ENCODE results near the gene CCDC15. TPM values are rescaled to one million over a fixed set of nuclear protein-coding genes. Genes with fewer than 3 reads are reported as not detected.
"Not testable (repeated sequence)": the region's sequence is repeated elsewhere in the genome, so short reads cannot be mapped to it uniquely, and the experiment has no call there.

CCDC15 gene
- total and polyA plus RNA-seq, 4 experiments from 2014 or later, result 0.48 to 2.7 (median 2.1) TPM

DNA sequence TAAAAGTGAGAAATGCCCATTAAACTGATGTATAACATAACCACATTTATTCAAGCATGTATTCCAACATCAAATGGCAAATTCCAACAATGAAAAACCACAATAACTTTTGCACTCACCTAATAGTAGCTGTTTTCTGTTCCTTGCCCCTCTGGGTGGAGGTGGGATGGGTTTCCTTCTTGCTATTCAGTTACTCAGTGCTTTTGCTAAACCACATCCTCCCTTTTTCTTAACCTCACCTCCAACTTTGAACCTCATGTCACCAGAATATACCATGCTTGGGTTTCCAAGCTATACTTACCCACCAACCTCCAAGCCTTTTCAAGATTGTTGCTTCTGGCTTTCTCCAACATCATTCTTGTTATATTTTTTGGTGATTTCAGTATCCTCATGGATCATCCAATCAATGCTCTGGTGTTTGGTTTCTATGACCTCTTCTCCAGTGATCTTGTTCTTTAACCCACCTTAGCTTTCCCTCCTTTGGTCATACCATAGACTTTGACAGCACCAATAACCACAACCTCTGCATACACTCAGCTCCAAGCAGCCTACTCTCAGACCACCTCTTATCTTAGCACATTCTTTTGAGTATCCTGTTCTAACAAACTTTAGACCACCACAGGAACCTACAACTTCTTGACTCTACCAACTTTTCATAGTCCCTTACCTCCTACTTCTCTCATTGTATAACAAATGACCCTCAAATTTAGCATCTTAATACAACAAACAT is 3.2 kb upstream of the CCDC15 start:
- no peak overlapping the region for H3K4me3 ChIP-seq (ENCODE audit: low read length in 2 of 2)
- H3K36me3 ChIP-seq (ENCODE audit: insufficient read depth, low read length), result no peaks in the 10 kb centered on the region
- peak; percentile 45 to 53 (median 48) for DNase-seq
- Mint-ChIP-seq H3K27me3 (no peaks in the 10 kb centered on the region), H3K4me3 (no peak overlapping the region), H3K27ac (no peak overlapping the region), H3K4me1 (peaks cover 3 to 17% (median 12%) of the 10 kb centered on the region in 4 donors), H3K9me3 (peaks cover 0 to 11% (median 6%) of the 10 kb centered on the region in 8 donors), H3K36me3 (peaks cover 2 to 8% of the 10 kb centered on the region in 2 donors)
- CTCF ChIA-PET (ENCODE audit: partially characterized antibody), result interaction anchor here (0.8 to 4.1 kb wide), 6 partner anchors 9 to 191 kb away, joined by 3 to 24 read pairs (median 4); no protein-coding TSS in a partner anchor
- no peaks in the 10 kb centered on the region for H3K27me3 ChIP-seq (ENCODE audit: insufficient read depth, low read length)
- peaks cover 50% of the 10 kb centered on the region for H3K4me1 ChIP-seq (ENCODE audit: insufficient read depth, low read length)
- POLR2A ChIA-PET (ENCODE audit: partially characterized antibody), result interaction anchor here (0.5 to 2.3 kb wide), 11 partner anchors 8 to 660 kb away, joined by 3 to 16 read pairs (median 3); partner anchors contain the start of genes HEPACAM, HEPN1 and TMEM218
- intact Hi-C loops (cut with micrococcal nuclease), result loop anchor here (2.0 to 5.0 kb wide), 8 partner anchors 30 to 1262 kb away; partner anchors contain the start of genes DDX25, EI24, FAM118B and HYLS1
- H3K27ac ChIP-seq (ENCODE audit: low read depth, low read length), result no peak overlapping the region
- no peaks in the 10 kb centered on the region for H3K9me3 ChIP-seq (ENCODE audit: control insufficient read depth in 1 of 2, low read length in 2 of 2)

GRCh38 chr11:124951341-124951740 is 2.7 kb upstream of the CCDC15 start:
- no peaks in the 10 kb centered on the region for H3K9me3 ChIP-seq (ENCODE audit: control insufficient read depth in 1 of 2, low read length in 2 of 2)
- CTCF ChIA-PET (ENCODE audit: partially characterized antibody), result interaction anchor here (1.2 to 4.1 kb wide), 4 partner anchors 8 to 191 kb away, joined by 3 to 24 read pairs (median 7); no protein-coding TSS in a partner anchor
- H3K27me3 Mint-ChIP-seq, result no peaks in the 10 kb centered on the region
- no peaks in the 10 kb centered on the region for H3K36me3 ChIP-seq (ENCODE audit: insufficient read depth, low read length)
- DNase-seq, result no peak
- peaks cover 3 to 17% (median 12%) of the 10 kb centered on the region in 4 donors for H3K4me1 Mint-ChIP-seq
- no peak overlapping the region for H3K27ac ChIP-seq (ENCODE audit: low read depth, low read length)
- no peak overlapping the region for H3K27ac Mint-ChIP-seq
- intact Hi-C loops (cut with micrococcal nuclease), result loop anchor here (2.0 to 5.0 kb wide), 8 partner anchors 31 to 1261 kb away; partner anchors contain the start of genes DDX25, EI24, FAM118B and HYLS1
- no peak overlapping the region for H3K4me3 ChIP-seq (ENCODE audit: low read length in 2 of 2)
- H3K4me3 Mint-ChIP-seq, result no peak overlapping the region
- peaks cover 0 to 11% (median 6%) of the 10 kb centered on the region in 8 donors for H3K9me3 Mint-ChIP-seq
- H3K4me1 ChIP-seq (ENCODE audit: insufficient read depth, low read length), result peaks cover 50% of the 10 kb centered on the region
- POLR2A ChIA-PET (ENCODE audit: partially characterized antibody), result interaction anchor here (1.2 to 2.3 kb wide), 5 partner anchors 9 to 160 kb away, joined by 3 to 16 read pairs (median 5); partner anchors contain the start of genes HEPN1 and TMEM218
- no peaks in the 10 kb centered on the region for H3K27me3 ChIP-seq (ENCODE audit: insufficient read depth, low read length)
- H3K36me3 Mint-ChIP-seq, result peaks cover 2 to 8% of the 10 kb centered on the region in 2 donors

DNA sequence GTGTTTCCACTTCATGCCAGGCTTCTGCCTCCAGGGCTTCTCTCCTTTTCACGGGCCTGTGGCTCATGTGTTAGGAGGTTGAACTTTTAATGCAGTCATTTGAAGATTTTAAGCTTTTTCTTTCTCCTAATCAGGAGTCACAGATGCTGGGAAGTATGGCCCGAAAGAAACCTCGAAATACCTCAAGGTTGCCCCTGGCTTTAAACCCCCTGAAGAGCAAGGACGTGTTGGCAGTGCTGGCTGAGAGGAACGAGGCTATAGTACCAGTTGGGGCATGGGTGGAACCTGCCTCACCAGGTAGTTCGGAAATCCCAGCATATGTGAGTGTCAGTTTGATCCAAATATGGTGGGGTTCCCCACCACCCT is 571 bp downstream of the CCDC15 start:
- H3K4me1 Mint-ChIP-seq, result peaks cover 0 to 7% (median 2%) of the 10 kb centered on the region in 4 donors
- peak overlapping the region; percentile 33 to 63 for H3K4me3 ChIP-seq (ENCODE audit: low read length in 2 of 2)
- no peaks in the 10 kb centered on the region for H3K36me3 ChIP-seq (ENCODE audit: insufficient read depth, low read length)
- H3K27ac Mint-ChIP-seq, result no peak overlapping the region
- DNase-seq, result no peak
- intact Hi-C loops (cut with micrococcal nuclease), result loop anchor here (1.0 to 5.0 kb wide), 11 partner anchors 78 to 1258 kb away; partner anchors contain the start of genes DDX25, EI24, FAM118B and HYLS1
- H3K4me1 ChIP-seq (ENCODE audit: insufficient read depth, low read length), result peaks cover 47% of the 10 kb centered on the region
- peaks cover 0 to 3% (median 0%) of the 10 kb centered on the region in 8 donors for H3K9me3 Mint-ChIP-seq
- no peaks in the 10 kb centered on the region for H3K36me3 Mint-ChIP-seq
- H3K27me3 Mint-ChIP-seq, result no peaks in the 10 kb centered on the region
- peak overlapping the region; percentile 71 for H3K27ac ChIP-seq (ENCODE audit: low read depth, low read length)
- no peak overlapping the region for H3K4me3 Mint-ChIP-seq
- H3K27me3 ChIP-seq (ENCODE audit: insufficient read depth, low read length), result no peaks in the 10 kb centered on the region
- H3K9me3 ChIP-seq (ENCODE audit: control insufficient read depth in 1 of 2, low read length in 2 of 2), result no peaks in the 10 kb centered on the region
- ChIA-PET CTCF (ENCODE audit: partially characterized antibody) (interaction anchor here (0.7 to 2.4 kb wide), 5 partner anchors 34 to 188 kb away, joined by 3 to 8 read pairs (median 6); no protein-coding TSS in a partner anchor), POLR2A (ENCODE audit: partially characterized antibody) (interaction anchor here (1.6 to 2.4 kb wide), 8 partner anchors 11 to 933 kb away, joined by 3 to 27 read pairs (median 10); partner anchors contain the start of genes EI24, HEPN1, HYLS1 and ROBO4)

DNA sequence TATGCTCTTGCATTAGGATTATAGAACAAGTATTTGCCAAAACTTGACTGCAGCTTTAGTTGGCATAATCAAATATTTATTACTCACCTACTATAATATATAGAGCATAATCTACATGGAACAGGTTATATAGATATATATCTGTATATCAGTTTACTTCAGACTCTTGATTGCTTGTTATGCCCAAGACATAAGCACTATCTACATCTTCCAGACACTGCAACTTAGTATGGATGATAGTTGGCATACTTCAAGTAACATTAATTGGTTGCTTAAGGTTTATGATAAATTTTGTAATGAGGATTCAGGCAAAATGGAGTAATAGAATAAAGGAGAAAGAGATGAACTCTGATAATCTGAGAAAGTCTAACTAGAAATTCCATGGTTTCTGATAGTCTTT is 1.0 kb downstream of the CCDC15 start:
- DNase-seq, result no peak
- H3K27me3 ChIP-seq (ENCODE audit: insufficient read depth, low read length), result no peaks in the 10 kb centered on the region
- Mint-ChIP-seq H3K4me3 (peak overlapping the region in 3 of 8 donors; percentile 8 to 32 (median 9)), H3K27ac (peak overlapping the region in 1 of 7 donors; percentile 66), H3K36me3 (no peaks in the 10 kb centered on the region), H3K4me1 (peaks cover 0 to 4% (median 1%) of the 10 kb centered on the region in 4 donors), H3K9me3 (peaks cover 0 to 1% (median 0%) of the 10 kb centered on the region in 8 donors), H3K27me3 (no peaks in the 10 kb centered on the region)
- peaks cover 42% of the 10 kb centered on the region for H3K4me1 ChIP-seq (ENCODE audit: insufficient read depth, low read length)
- no peak overlapping the region for H3K4me3 ChIP-seq (ENCODE audit: low read length in 2 of 2)
- H3K9me3 ChIP-seq (ENCODE audit: control insufficient read depth in 1 of 2, low read length in 2 of 2), result no peaks in the 10 kb centered on the region
- CTCF ChIA-PET (ENCODE audit: partially characterized antibody), result interaction anchor here (0.7 to 2.4 kb wide), 5 partner anchors 79 to 188 kb away, joined by 3 to 6 read pairs (median 5); no protein-coding TSS in a partner anchor
- H3K27ac ChIP-seq (ENCODE audit: low read depth, low read length), result no peak overlapping the region
- intact Hi-C loops (cut with micrococcal nuclease), result loop anchor here (2.0 kb wide), 1 partner anchor 332 kb away; the partner anchor contains the start of gene TBRG1
- POLR2A ChIA-PET (ENCODE audit: partially characterized antibody), result interaction anchor here (1.0 to 2.4 kb wide), 6 partner anchors 34 to 933 kb away, joined by 3 to 27 read pairs (median 8); partner anchors contain the start of genes EI24, HEPN1, HYLS1 and ROBO4
- no peaks in the 10 kb centered on the region for H3K36me3 ChIP-seq (ENCODE audit: insufficient read depth, low read length)

- H3K9me3 ChIP-seq (ENCODE audit: control insufficient read depth in 1 of 2, low read length in 2 of 2), result no peaks in the 10 kb centered on the region
- CTCF ChIA-PET (ENCODE audit: partially characterized antibody), result interaction anchor here (0.9 to 5.9 kb wide), 3 partner anchors 162 to 180 kb away, joined by 3 to 90 read pairs (median 4); no protein-coding TSS in a partner anchor
- H3K4me3 ChIP-seq (ENCODE audit: low read length in 2 of 2), result no peak overlapping the region
- no peaks in the 10 kb centered on the region for H3K27me3 ChIP-seq (ENCODE audit: insufficient read depth, low read length)
- H3K9me3 Mint-ChIP-seq, result peaks cover 0 to 3% (median 0%) of the 10 kb centered on the region in 8 donors
- no peaks in the 10 kb centered on the region for H3K36me3 Mint-ChIP-seq
- POLR2A ChIA-PET (ENCODE audit: partially characterized antibody), result no interaction called here
- no peak overlapping the region for H3K4me3 Mint-ChIP-seq
- intact Hi-C loops (cut with micrococcal nuclease), result loop anchor here (1.0 to 5.0 kb wide), 6 partner anchors 162 to 490 kb away; no protein-coding TSS in a partner anchor
- H3K27ac Mint-ChIP-seq, result no peak overlapping the region
- H3K27me3 Mint-ChIP-seq, result no peaks in the 10 kb centered on the region
- H3K36me3 ChIP-seq (ENCODE audit: insufficient read depth, low read length), result no peaks in the 10 kb centered on the region
- peak; percentile 41 to 71 (median 68) for DNase-seq
- H3K27ac ChIP-seq (ENCODE audit: low read depth, low read length), result no peak overlapping the region
- no peaks in the 10 kb centered on the region for H3K4me1 Mint-ChIP-seq
- H3K4me1 ChIP-seq (ENCODE audit: insufficient read depth, low read length), result no peaks in the 10 kb centered on the region
Measured at GRCh38 chr11:124961972-124962609, 8.1 kb downstream of the CCDC15 start.

GRCh38 chr11:124968197-124968596 is 14.2 kb downstream of the CCDC15 start:
- H3K9me3 ChIP-seq (ENCODE audit: control insufficient read depth in 1 of 2, low read length in 2 of 2); POLR2A ChIA-PET (ENCODE audit: partially characterized antibody); H3K27ac ChIP-seq (ENCODE audit: low read depth, low read length); H3K9me3 Mint-ChIP-seq; H3K4me3 ChIP-seq (ENCODE audit: low read length in 2 of 2); H3K4me1 ChIP-seq (ENCODE audit: insufficient read depth, low read length); DNase-seq; H3K4me1 Mint-ChIP-seq; H3K27me3 ChIP-seq (ENCODE audit: insufficient read depth, low read length); H3K36me3 ChIP-seq (ENCODE audit: insufficient read depth, low read length); H3K27me3 Mint-ChIP-seq; H3K4me3 Mint-ChIP-seq; H3K36me3 Mint-ChIP-seq; intact Hi-C loops (cut with micrococcal nuclease); H3K27ac Mint-ChIP-seq: not testable (repeated sequence)
- CTCF ChIA-PET (ENCODE audit: partially characterized antibody), result interaction anchor here (1.3 kb wide), 1 partner anchor 158 kb away, joined by 3 read pairs; no protein-coding TSS in a partner anchor

Data from CD4-positive, alpha-beta memory T cell (primary cell).